HepG2 (cell line): ENCODE data around the gene CCDC80. TPM values are rescaled to one million over a fixed set of nuclear protein-coding genes. Genes with fewer than 3 reads are reported as not detected.

Experiments used
- ATAC-seq: fragments of 200-7000 bp; cut with Tn5 transposase; 3 replicates; pipeline ENCODE4 v1.9.1; 2020; ENCODE audit warnings: mild to moderate bottlenecking, moderate library complexity
- BruUV-seq: library from RNA; stranded (reverse); fragments of 400-500 nt; replicated peaks from 2 replicates; lab custom pipeline; 2021; lab: Mats Ljungman, UMichigan
- CTCF ChIA-PET: fragments of 300-600 bp; formaldehyde crosslinking; extraction: SDS; loops from one replicate; lab custom pipeline; 2021; ENCODE audit warnings: low total read pairs, inconsistent platforms, low intra/inter-chr PET ratio; lab: Yijun Ruan, JAX
- POLR2A ChIA-PET: fragments of 350-600 bp; sonication (Branson Sonifier 250); formaldehyde crosslinking; loops from one replicate; lab custom pipeline; 2020; ENCODE audit warnings: antibody characterized with exemption, inconsistent platforms; lab: Yijun Ruan, JAX
- DNase-seq: peaks from one replicate; pipeline ENCODE4 v3.0.0-alpha.2; 2015; ENCODE audit warnings: low spot score
- FAIRE-seq: peaks from 3 replicates; lab custom pipeline; 2011; peaks lifted over from hg19 to GRCh38; lab: Jason Lieb, UNC
- H2AFZ ChIP-seq: one replicate; pipeline ENCODE4 v1.6.1; 2011; ENCODE audit warnings: low read length, inconsistent platforms
- H3K27ac ChIP-seq: fragments of 300-600 bp; 3 replicates; pipeline ENCODE4 v1.8.0; 2011; ENCODE audit warnings: mixed run types, mild to moderate bottlenecking, mixed read lengths, low read length, inconsistent platforms; ENCODE audit not compliant: insufficient read depth; ENCODE audit errors: extremely low read length
- H3K27me3 ChIP-seq, 2 experiments: fragments of 200-600 bp in 1 of 2; 2 replicates in 1 of 2; 3 replicates in 1 of 2; pipeline versions ENCODE4 v1.6.0 to v1.8.0; 2011; ENCODE audit warnings: low read length in 2 of 2, mild to moderate bottlenecking in 2 of 2, moderate library complexity in 2 of 2, inconsistent platforms in 1 of 2; ENCODE audit not compliant: insufficient read depth in 2 of 2, control insufficient read depth in 1 of 2
- H3K36me3 ChIP-seq, 2 experiments: fragments of 200-600 bp in 1 of 2; replicated peaks in 1 of 2; 2 replicates in 1 of 2; 3 replicates in 1 of 2; pipeline versions ENCODE4 v1.5.1 to v1.8.0; 2011; ENCODE audit warnings: low read length in 2 of 2, inconsistent platforms in 1 of 2; ENCODE audit not compliant: insufficient read depth in 2 of 2, control insufficient read depth in 1 of 2
- H3K4me1 ChIP-seq: 2 replicates; pipeline ENCODE4 v1.5.1; 2012; ENCODE audit warnings: low read length, inconsistent platforms; ENCODE audit not compliant: insufficient read depth
- H3K4me2 ChIP-seq: 2 replicates; pipeline ENCODE4 v1.6.0; 2011; ENCODE audit warnings: low read depth, low read length, inconsistent platforms
- H3K4me3 ChIP-seq, 3 experiments: fragments of 200-600 bp in 1 of 3; sonication (generic), shearing (Covaris generic) in 1 of 3; replicated peaks in 1 of 3; 2 replicates each; pipeline ENCODE4 v1.5.1; 2011 to 2016; ENCODE audit warnings: low read length in 3 of 3, inconsistent platforms in 2 of 3, low read depth in 2 of 3, mild to moderate bottlenecking in 2 of 3, control low read depth in 1 of 3, mixed read lengths in 1 of 3; ENCODE audit not compliant: insufficient read depth in 1 of 3
- H3K79me2 ChIP-seq: one replicate; pipeline ENCODE4 v1.6.1; 2011; ENCODE audit warnings: low read length, inconsistent platforms; ENCODE audit not compliant: insufficient read depth
- H3K9ac ChIP-seq: 2 replicates; pipeline ENCODE4 v1.6.0; 2011; ENCODE audit warnings: mild to moderate bottlenecking, low read depth, low read length, inconsistent platforms; ENCODE audit not compliant: insufficient read depth
- H3K9me3 ChIP-seq: 2 replicates; pipeline ENCODE4 v1.5.1; 2012; ENCODE audit warnings: mild to moderate bottlenecking, low read length
- H4K20me1 ChIP-seq: 2 replicates; pipeline ENCODE4 v1.6.0; 2011; ENCODE audit warnings: inconsistent platforms, mild to moderate bottlenecking, low read length, moderate library complexity; ENCODE audit not compliant: insufficient read depth
- JARID2 ChIP-seq: sonication (generic); formaldehyde crosslinking; IDR thresholded peaks from 2 replicates; pipeline ENCODE4 v1.8.1; 2023; ENCODE audit warnings: missing genetic modification reagents, inconsistent platforms; ENCODE audit not compliant: insufficient replicate concordance
- SMARCC2 ChIP-seq: fragments of 450-650 bp; IDR thresholded peaks from 2 replicates; pipeline ENCODE4 v1.6.1; 2017; ENCODE audit warnings: antibody characterized with exemption, mild to moderate bottlenecking
- ZFP37 ChIP-seq: sonication (generic); formaldehyde crosslinking; IDR thresholded peaks from 2 replicates; pipeline ENCODE4 v1.4.0; 2020; ENCODE audit warnings: missing genetic modification reagents, borderline replicate concordance
- ZSCAN30 ChIP-seq: sonication (generic); formaldehyde crosslinking; IDR thresholded peaks from 2 replicates; pipeline ENCODE4 v1.5.0; 2020; ENCODE audit warnings: mild to moderate bottlenecking, missing genetic modification reagents
- whole genome bisulfite sequencing: methylation state at CpG from one replicate; pipeline ENCODE4 v1.1.6; 2017; ENCODE audit warnings: low lambda C conversion rate; 5-methylcytosine and 5-hydroxymethylcytosine counted together
- in situ Hi-C: cut with HindIII; loops from 2 replicates; pipeline ENCODE4 v1.10.0; 2017; ENCODE audit warnings: low pct_unique_long_range_greater_than_20kb; ENCODE audit not compliant: extremely low pct_ligation_motif_present
- intact Hi-C: fragments of 100-400 bp; cut with micrococcal nuclease; formaldehyde crosslinking; loops from one replicate; pipeline ENCODE4 v1.10.0; 2022; ENCODE audit not compliant: unreplicated experiment
- polyA plus RNA-seq, 8 experiments: library from polyadenylated mRNA; depleted of rRNA in 3 of 8; stranded (reverse) in 7 of 8; unstranded in 1 of 8; fragments of >200 nt; fragmentation: Illumina TruSeq in 4 of 8; extraction: Trizol in 4 of 8; gene quantifications; 2 replicates each; pipeline versions ENCODE4 v1.2.1 to v1.2.3, GENCODE V29; 2011 to 2016; ENCODE audit warnings: low read depth in 4 of 8, missing spikeins in 1 of 8, mixed read lengths in 1 of 8; ENCODE audit not compliant: insufficient read depth in 1 of 8
- total RNA-seq, 5 experiments: library from RNA; depleted of rRNA; stranded (reverse); fragments of >200 nt; fragmentation: Illumina TruSeq; extraction: Trizol; gene quantifications; 2 replicates each; pipeline ENCODE4 v1.2.3, GENCODE V29; 2016; ENCODE audit warnings: low read depth in 1 of 5

The CCDC80 gene
- total and polyA plus RNA-seq, 2 of the 13 experiments (the other 11 are each of a cell fraction or from before 2014, with no cell fraction given), result not detected

- no peak for TF ChIP-seq ZFP37
- TF ChIP-seq ZSCAN30 (CRISPR knock-in tag), result no peak
- TF ChIP-seq, all 625 proteins: peak for 0
Observed at GRCh38 chr3:112640276-112640929, 540 bp downstream of the CCDC80 start (continued).

- in situ Hi-C loops, result loop anchor here (5.0 to 10.0 kb wide), 2 partner anchors 175 to 338 kb away; partner anchors contain the start of gene CD200R1
- Histone ChIP-seq H3K27ac (no peak overlapping the region), H3K9me3 (no peaks in the 10 kb centered on the region), H3K79me2 (no peaks in the 10 kb centered on the region), H3K36me3 (no peaks in the 10 kb centered on the region), H3K27me3 (peaks cover 3 to 23% of the 10 kb centered on the region in 2 experiments; a peak in 4 of 5 replicates), H3K4me2 (no peak overlapping the region), H4K20me1 (no peaks in the 10 kb centered on the region), H2AFZ (no peak overlapping the region), H3K9ac (no peak overlapping the region), H3K4me1 (no peaks in the 10 kb centered on the region), H3K4me3 (no peak overlapping the region)
- intact Hi-C loops, result no loop called here
- FAIRE-seq (no peak), DNase-seq (no peak), ATAC-seq (no peak)
- TF ChIP-seq JARID2 (CRISPR knock-in tag) (no peak), SMARCC2 (no peak)
- CTCF ChIA-PET, result no interaction called here
- POLR2A ChIA-PET, result no interaction called here
- 37% methylated on average over 12 of the region's 21 CpGs for WGBS
- no TSS peak for BruUV-seq
Observed at GRCh38 chr3:112639455-112640225, 1.3 kb downstream of the CCDC80 start.
